PC-3 (cell line): ENCODE measurements around the gene UPK2. TPM values are rescaled to one million over a fixed set of nuclear protein-coding genes. Genes with fewer than 3 reads are reported as not detected.

Source experiments
- ATAC-seq: fragments of 200-7000 bp; cut with Tn5 transposase; 2 replicates; pipeline ENCODE4 v1.9.1; 2020; ENCODE audit warnings: mild to moderate bottlenecking, moderate library complexity
- BruUV-seq: library from RNA; stranded (reverse); fragments of 400-500 nt; replicated peaks from 2 replicates; lab custom pipeline; 2021; lab: Mats Ljungman, UMichigan
- CTCF ChIA-PET: fragments of 300-600 bp; sonication (Branson Sonifier 250); formaldehyde crosslinking; loops from one replicate; lab custom pipeline; 2022; ENCODE audit warnings: antibody characterized with exemption; lab: Charles Lee
- POLR2A ChIA-PET: fragments of 300-600 bp; sonication (Branson Sonifier 250); formaldehyde crosslinking; loops from one replicate; lab custom pipeline; 2022; ENCODE audit warnings: antibody characterized with exemption; ENCODE audit not compliant: unreplicated experiment; lab: Charles Lee
- DNase-seq: peaks from one replicate; pipeline ENCODE4 v3.0.0-alpha.2; 2015
- H2AFZ ChIP-seq: fragments of 300-600 bp; sonication (generic); 2 replicates; pipeline ENCODE4 v1.6.0; 2016; ENCODE audit warnings: antibody characterized with exemption, low read length
- H3F3A ChIP-seq: fragments of 300-600 bp; sonication (generic); one replicate; pipeline ENCODE4 v1.6.0; 2017; ENCODE audit warnings: antibody characterized with exemption, low read length, control low read depth, mild to moderate bottlenecking; ENCODE audit not compliant: unreplicated experiment
- H3K27ac ChIP-seq: fragments of 300-600 bp; sonication (generic); 2 replicates; pipeline ENCODE4 v1.5.1; 2016; ENCODE audit warnings: mild to moderate bottlenecking, low read length
- H3K27me3 ChIP-seq: fragments of 300-600 bp; sonication (generic); 2 replicates; pipeline ENCODE4 v1.6.1; 2016; ENCODE audit warnings: low read length, mixed read lengths
- H3K36me3 ChIP-seq: fragments of 300-600 bp; sonication (generic); 2 replicates; pipeline ENCODE4 v1.6.1; 2016; ENCODE audit warnings: low read depth, mixed run types, low read length, mixed read lengths
- H3K4me1 ChIP-seq: fragments of 300-600 bp; sonication (generic); 2 replicates; pipeline ENCODE4 v1.5.1; 2016; ENCODE audit warnings: low read length; ENCODE audit not compliant: insufficient read depth
- H3K4me2 ChIP-seq: fragments of 300-600 bp; sonication (generic); 2 replicates; pipeline ENCODE4 v1.6.0; 2016; ENCODE audit warnings: low read length
- H3K4me3 ChIP-seq: fragments of 300-600 bp; sonication (generic); 2 replicates; pipeline ENCODE4 v1.5.1; 2016; ENCODE audit warnings: mild to moderate bottlenecking, low read length, mixed read lengths
- H3K79me2 ChIP-seq: fragments of 300-600 bp; sonication (generic); 2 replicates; pipeline ENCODE4 v1.6.1; 2017; ENCODE audit warnings: low read length, mixed read lengths
- H3K9ac ChIP-seq: fragments of 300-600 bp; sonication (generic); 2 replicates; pipeline ENCODE4 v1.6.0; 2016; ENCODE audit warnings: mild to moderate bottlenecking, low read length
- H3K9me2 ChIP-seq: fragments of 300-600 bp; sonication (generic); replicated peaks from 2 replicates; pipeline ENCODE4 v1.6.1; 2016; ENCODE audit warnings: mixed run types, low read length, mixed read lengths
- H3K9me3 ChIP-seq: fragments of 300-600 bp; sonication (generic); 2 replicates; pipeline ENCODE4 v1.6.1; 2016; ENCODE audit warnings: low read length, mixed read lengths
- H4K20me1 ChIP-seq: fragments of 300-600 bp; sonication (generic); 2 replicates; pipeline ENCODE4 v1.6.1; 2016; ENCODE audit warnings: low read length, mixed read lengths
- EZH2 ChIP-seq: fragments of 300-600 bp; sonication (generic); IDR thresholded peaks from one replicate; pipeline ENCODE4 v1.6.1; 2017; ENCODE audit warnings: antibody characterized with exemption, mild to moderate bottlenecking, low read length; ENCODE audit not compliant: unreplicated experiment
- EZH2phosphoT487 ChIP-seq: fragments of 300-600 bp; sonication (generic); IDR thresholded peaks from 2 replicates; pipeline ENCODE4 v1.6.1; 2018; ENCODE audit warnings: mild to moderate bottlenecking, antibody characterized with exemption, low read length, borderline replicate concordance
- intact Hi-C: fragments of 100-400 bp; cut with micrococcal nuclease; formaldehyde crosslinking; loops from 2 replicates; pipeline ENCODE4 v1.9.0; 2023
- total RNA-seq: library from RNA; depleted of rRNA; stranded (reverse); fragments of >200 nt; gene quantifications from 2 replicates; pipeline ENCODE4 v1.2.3, GENCODE V29; 2014
- TF ChIP-seq, protein P1 (sequence below): fragments of 300-600 bp; sonication (generic); conservative IDR thresholded peaks from 2 replicates; pipeline ENCODE4 v1.5.1; 2017; ENCODE audit warnings: antibody characterized with exemption, low read depth, mild to moderate bottlenecking, low read length

The UPK2 gene
- total RNA-seq, 1 experiment from 2014 or later, result 0.44 TPM

DNA sequence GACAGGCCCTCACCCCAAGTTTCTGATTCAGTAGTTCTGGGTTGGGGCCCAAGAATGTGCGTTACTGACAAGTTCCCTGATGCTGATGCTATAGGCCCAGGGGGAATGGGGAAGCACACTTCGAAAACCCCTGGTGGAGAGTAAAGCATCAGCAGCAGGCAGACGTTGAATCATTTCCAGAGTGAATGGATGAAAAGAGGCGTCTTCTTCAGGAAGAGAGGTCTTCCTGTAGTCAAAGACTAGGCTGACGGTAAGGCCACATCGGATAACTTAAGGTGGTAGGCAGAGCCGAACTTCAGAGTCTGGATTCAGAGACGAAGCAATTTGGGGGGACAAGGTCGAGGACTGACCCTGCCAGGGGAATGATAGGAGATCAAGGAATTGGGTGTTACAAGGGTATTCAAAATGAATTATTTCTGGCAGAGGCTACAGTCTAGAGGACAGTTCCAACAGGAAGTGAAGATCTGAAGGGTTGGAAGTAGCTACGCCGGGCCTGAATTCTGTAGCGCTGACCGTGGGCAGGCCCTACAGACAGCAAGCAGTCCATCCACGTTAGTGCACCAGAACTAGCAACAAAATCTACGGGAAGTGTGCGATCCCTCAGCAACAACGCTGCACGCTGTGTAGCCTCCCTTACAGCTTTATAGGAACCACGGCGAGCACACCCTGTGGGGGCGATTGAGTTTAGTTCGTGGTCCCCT, 41.0 kb downstream of the UPK2 start:
- H3K27ac ChIP-seq, result no peak overlapping the region
- peaks cover 62% of the 10 kb centered on the region for H3K79me2 ChIP-seq
- peaks cover 38% of the 10 kb centered on the region for H3K4me1 ChIP-seq
- H3K9me3 ChIP-seq, result no peaks in the 10 kb centered on the region
- BruUV-seq, result TSS peak; percentile 19
- ATAC-seq, result peak; percentile 7
- peak overlapping the region; percentile 77 for H3K4me3 ChIP-seq
- H3K27me3 ChIP-seq, result no peaks in the 10 kb centered on the region
- POLR2A ChIA-PET, result interaction anchor here (0.8 kb wide), 1 partner anchor 23 kb away, joined by 4 read pairs; no protein-coding TSS in a partner anchor
- H4K20me1 ChIP-seq, result no peaks in the 10 kb centered on the region
- peak overlapping the region; percentile 91 for H3K4me2 ChIP-seq
- H3K9ac ChIP-seq, result peak overlapping the region; percentile 70
- no peaks in the 10 kb centered on the region for H3F3A ChIP-seq
- H3K9me2 ChIP-seq, result no peaks in the 10 kb centered on the region
- peaks cover 21% of the 10 kb centered on the region for H3K36me3 ChIP-seq
- TF ChIP-seq, protein P1, sequence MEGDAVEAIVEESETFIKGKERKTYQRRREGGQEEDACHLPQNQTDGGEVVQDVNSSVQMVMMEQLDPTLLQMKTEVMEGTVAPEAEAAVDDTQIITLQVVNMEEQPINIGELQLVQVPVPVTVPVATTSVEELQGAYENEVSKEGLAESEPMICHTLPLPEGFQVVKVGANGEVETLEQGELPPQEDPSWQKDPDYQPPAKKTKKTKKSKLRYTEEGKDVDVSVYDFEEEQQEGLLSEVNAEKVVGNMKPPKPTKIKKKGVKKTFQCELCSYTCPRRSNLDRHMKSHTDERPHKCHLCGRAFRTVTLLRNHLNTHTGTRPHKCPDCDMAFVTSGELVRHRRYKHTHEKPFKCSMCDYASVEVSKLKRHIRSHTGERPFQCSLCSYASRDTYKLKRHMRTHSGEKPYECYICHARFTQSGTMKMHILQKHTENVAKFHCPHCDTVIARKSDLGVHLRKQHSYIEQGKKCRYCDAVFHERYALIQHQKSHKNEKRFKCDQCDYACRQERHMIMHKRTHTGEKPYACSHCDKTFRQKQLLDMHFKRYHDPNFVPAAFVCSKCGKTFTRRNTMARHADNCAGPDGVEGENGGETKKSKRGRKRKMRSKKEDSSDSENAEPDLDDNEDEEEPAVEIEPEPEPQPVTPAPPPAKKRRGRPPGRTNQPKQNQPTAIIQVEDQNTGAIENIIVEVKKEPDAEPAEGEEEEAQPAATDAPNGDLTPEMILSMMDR, result 0 out of 2 replicates have a peak, but pooled peaks have one; percentile 23
- TF ChIP-seq EZH2phosphoT487, result no peak
- peak; percentile 31 for DNase-seq
- CTCF ChIA-PET, result interaction anchor here (1.6 kb wide), 1 partner anchor 307 kb away, joined by 5 read pairs; no protein-coding TSS in a partner anchor
- intact Hi-C loops, result no loop called here
- H2AFZ ChIP-seq, result peak overlapping the region; percentile 91

DNA sequence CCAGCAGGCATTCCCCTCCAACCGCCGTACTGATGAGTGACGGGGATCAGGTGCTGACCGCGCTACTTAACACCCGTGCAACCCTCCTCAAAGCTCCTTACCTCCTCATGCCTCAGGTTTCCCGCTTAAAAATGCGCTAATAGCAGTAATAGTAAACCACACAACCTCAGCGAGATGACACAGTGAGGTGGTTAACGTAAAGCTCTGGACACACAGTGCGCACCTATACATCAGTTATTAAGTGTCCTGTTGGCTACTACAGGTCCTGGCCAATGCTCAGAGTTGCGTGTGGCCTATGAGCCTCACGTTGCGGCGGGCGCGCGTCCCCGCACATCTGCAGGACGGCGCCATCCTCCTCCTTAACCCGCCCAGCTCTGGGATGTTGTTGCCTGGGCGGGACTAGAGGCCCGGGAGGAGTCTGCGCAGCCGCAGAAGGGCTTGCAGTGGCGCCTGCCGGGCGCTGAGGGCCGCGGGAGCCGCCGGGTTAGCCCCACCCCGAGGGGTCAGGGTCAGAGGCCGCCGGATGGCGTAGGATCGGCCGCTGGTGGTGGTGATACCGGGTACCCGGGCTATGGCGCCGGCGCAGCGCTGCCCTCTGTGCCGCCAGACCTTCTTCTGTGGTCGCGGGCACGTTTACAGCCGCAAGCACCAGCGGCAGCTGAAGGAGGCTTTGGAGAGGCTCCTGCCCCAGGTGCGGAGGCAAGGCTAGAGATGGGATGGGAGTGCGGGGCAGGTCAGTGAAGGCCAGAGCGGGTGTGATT, 41.7 kb downstream of the UPK2 start, which contains the start of gene CENATAC:
TSS of gene CENATAC (plus strand) at position 512 of the 761 bp plus-strand sequence. CDS start at position 572, 60 bp downstream.
- H3K9ac ChIP-seq, result peak within 1 kb of the TSS; percentile 70
- H3K27me3 ChIP-seq, result no peaks in the 10 kb centered on the region
- no TSS peak for BruUV-seq
- peak within 1 kb of the TSS; percentile 77 for H3K4me3 ChIP-seq
- no peak for TF ChIP-seq EZH2
- no peak for TF ChIP-seq EZH2phosphoT487
- TF ChIP-seq, protein P1, result no peak
- H4K20me1 ChIP-seq, result no peaks in the 10 kb centered on the region
- POLR2A ChIA-PET, result interaction anchor here (0.8 kb wide), 1 partner anchor 22 kb away, joined by 4 read pairs; no protein-coding TSS in a partner anchor
- peak within 1 kb of the TSS; percentile 41 for H3K27ac ChIP-seq
- no peaks in the 10 kb centered on the region for H3K9me3 ChIP-seq
- CTCF ChIA-PET, result interaction anchor here (1.6 kb wide), 1 partner anchor 308 kb away, joined by 5 read pairs; no protein-coding TSS in a partner anchor
- H3K36me3 ChIP-seq, result peaks cover 28% of the 10 kb centered on the region
- no peaks in the 10 kb centered on the region for H3K9me2 ChIP-seq
- peak within 1 kb of the TSS; percentile 91 for H2AFZ ChIP-seq
- DNase-seq (peak; percentile 95), ATAC-seq (peak; percentile 92)
- H3K79me2 ChIP-seq, result peaks cover 62% of the 10 kb centered on the region
- intact Hi-C loops, result loop anchor here (2.0 kb wide), 1 partner anchor 21 kb away; the partner anchor contains the start of genes RPS25 and TRAPPC4
- peaks cover 38% of the 10 kb centered on the region for H3K4me1 ChIP-seq
- H3K4me2 ChIP-seq, result peak within 1 kb of the TSS; percentile 91
- no peaks in the 10 kb centered on the region for H3F3A ChIP-seq
